ENCODE data around the gene C3orf33. TPM values are rescaled to one million over a fixed set of nuclear protein-coding genes. Genes with fewer than 3 reads are reported as not detected.

Gene C3orf33
- total RNA-seq, 1 donor from 2014 or later: 5.1 TPM

- H3K27ac Mint-ChIP-seq (ENCODE audit: unreplicated experiment): no peak overlapping the region
- peaks cover 8% of the 10 kb centered on the region for H3K36me3 Mint-ChIP-seq (ENCODE audit: low read depth)
- peaks cover 19% of the 10 kb centered on the region for H3K4me1 Mint-ChIP-seq (ENCODE audit: low read depth)
- DNase-seq (ENCODE audit: low spot score): no peak
- no peak overlapping the region for H3K4me3 Mint-ChIP-seq (ENCODE audit: unreplicated experiment)
- H3K9me3 Mint-ChIP-seq (ENCODE audit: low read depth): peaks cover 8% of the 10 kb centered on the region
- TF ChIP-seq CTCF (IDR thresholded peaks at IDR 0.05): no peak
- no peaks in the 10 kb centered on the region for H3K27me3 Mint-ChIP-seq (ENCODE audit: low read depth)
Observed at GRCh38 chr3:155780291-155780690, 25.8 kb downstream of the C3orf33 start.

- Mint-ChIP-seq H3K27ac (ENCODE audit: unreplicated experiment) (peak overlapping the region; percentile 89), H3K4me3 (ENCODE audit: unreplicated experiment) (no peak overlapping the region), H3K27me3 (ENCODE audit: low read depth) (no peaks in the 10 kb centered on the region), H3K9me3 (ENCODE audit: low read depth) (peaks cover 8% of the 10 kb centered on the region), H3K4me1 (ENCODE audit: low read depth) (peaks cover 19% of the 10 kb centered on the region), H3K36me3 (ENCODE audit: low read depth) (peaks cover 13% of the 10 kb centered on the region)
- no peak for TF ChIP-seq CTCF (IDR thresholded peaks at IDR 0.05)
- DNase-seq (ENCODE audit: low spot score): no peak
Observed at GRCh38 chr3:155778462-155778861, 27.6 kb downstream of the C3orf33 start.

GRCh38 chr3:155772801-155773200, 33.3 kb downstream of the C3orf33 start:
- no peak overlapping the region for H3K4me3 Mint-ChIP-seq (ENCODE audit: unreplicated experiment)
- no peak for DNase-seq (ENCODE audit: low spot score)
- no peak overlapping the region for H3K27ac Mint-ChIP-seq (ENCODE audit: unreplicated experiment)

GRCh38 chr3:155771126-155771525, 35.0 kb downstream of the C3orf33 start:
- no peak for DNase-seq (ENCODE audit: low spot score)
- Mint-ChIP-seq H3K4me1 (ENCODE audit: low read depth) (no peaks in the 10 kb centered on the region), H3K27ac (ENCODE audit: unreplicated experiment) (no peak overlapping the region), H3K27me3 (ENCODE audit: low read depth) (no peaks in the 10 kb centered on the region), H3K36me3 (ENCODE audit: low read depth) (peaks cover 9% of the 10 kb centered on the region), H3K4me3 (ENCODE audit: unreplicated experiment) (no peak overlapping the region), H3K9me3 (ENCODE audit: low read depth) (no peaks in the 10 kb centered on the region)
- TF ChIP-seq CTCF (IDR thresholded peaks at IDR 0.05): no peak

More at GRCh38 chr3:155772801-155773200, 33.3 kb downstream of the C3orf33 start:
- H3K36me3 Mint-ChIP-seq (ENCODE audit: low read depth): peaks cover 9% of the 10 kb centered on the region
- TF ChIP-seq CTCF (IDR thresholded peaks at IDR 0.05): no peak
- H3K9me3 Mint-ChIP-seq (ENCODE audit: low read depth): no peaks in the 10 kb centered on the region
- no peaks in the 10 kb centered on the region for H3K27me3 Mint-ChIP-seq (ENCODE audit: low read depth)
- H3K4me1 Mint-ChIP-seq (ENCODE audit: low read depth): peaks cover 3% of the 10 kb centered on the region

- no peak for TF ChIP-seq CTCF (IDR thresholded peaks at IDR 0.05)
- H3K9me3 Mint-ChIP-seq (ENCODE audit: low read depth): no peaks in the 10 kb centered on the region
- DNase-seq (ENCODE audit: low spot score): no peak
Observed at GRCh38 chr3:155766206-155766605, 39.9 kb downstream of the C3orf33 start.

More at GRCh38 chr3:155766206-155766605, 39.9 kb downstream of the C3orf33 start:
- Mint-ChIP-seq H3K4me1 (ENCODE audit: low read depth) (no peaks in the 10 kb centered on the region), H3K27ac (ENCODE audit: unreplicated experiment) (no peak overlapping the region), H3K27me3 (ENCODE audit: low read depth) (no peaks in the 10 kb centered on the region), H3K36me3 (ENCODE audit: low read depth) (peaks cover 4% of the 10 kb centered on the region), H3K4me3 (ENCODE audit: unreplicated experiment) (no peak overlapping the region)
